ENCODE results near the gene UBC. TPM values are rescaled to one million over a fixed set of nuclear protein-coding genes. Genes with fewer than 3 reads are reported as not detected.

Gene UBC
- total and polyA plus RNA-seq, 2 of the 4 experiments (the other 2 are of a cell fraction), result 2,042 to 4,320 TPM

- peaks cover 11% of the 10 kb centered on the region for H3K4me1 ChIP-seq (ENCODE audit: control insufficient read depth, insufficient read depth, low read length)
- H3K27me3 ChIP-seq (ENCODE audit: control insufficient read depth, insufficient read depth, low read length), result no peaks in the 10 kb centered on the region
- peak overlapping the region; percentile 54 for H3K18ac ChIP-seq (ENCODE audit: low read depth, low read length)
- H3K9ac ChIP-seq (ENCODE audit: low read depth, low read length), result peak overlapping the region; percentile 99
- H3K14ac ChIP-seq (replicated peaks; ENCODE audit: low read depth, low read length), result peak overlapping the region; percentile 82
- ATAC-seq (ENCODE audit: low read depth), result peak; percentile 8
- peak overlapping the region; percentile 65 for H2BK15ac ChIP-seq (ENCODE audit: low read depth, low read length)
- H3K4me2 ChIP-seq (ENCODE audit: low read depth, low read length), result peak overlapping the region; percentile 69
- H2AK9ac ChIP-seq (replicated peaks; ENCODE audit: low read depth, low read length, poor library complexity), result peak overlapping the region; percentile 92
- no peak overlapping the region for H2AFZ ChIP-seq (replicated peaks; ENCODE audit: low read length, poor library complexity)
- H3K4me3 ChIP-seq (ENCODE audit: insufficient read depth, low read depth, low read length), result peak overlapping the region; percentile 0; the same call in 1 of the 2 replicates
- peak overlapping the region; percentile 60 for H4K5ac ChIP-seq (ENCODE audit: low read depth, low read length)
- H3K36me3 ChIP-seq (ENCODE audit: control insufficient read depth, insufficient read depth, low read length), result peaks cover 15% of the 10 kb centered on the region
- H2BK20ac ChIP-seq (ENCODE audit: low read depth, low read length), result peak overlapping the region; percentile 86
- peaks cover 15% of the 10 kb centered on the region for H3K9me1 ChIP-seq (ENCODE audit: insufficient read depth, low read length)
- H2BK120ac ChIP-seq (ENCODE audit: low read depth, low read length), result peak overlapping the region; percentile 100
- H4K8ac ChIP-seq (ENCODE audit: low read depth in 2 of 2, low read length in 2 of 2), result peak overlapping the region; percentile 47 to 85
- whole genome bisulfite sequencing, 2 experiments (ENCODE audit: extremely low coverage in 2 of 2, insufficient read length in 1 of 2), result no CpG with 5 or more reads among the region's 5 CpGs
- peaks cover 0 to 30% of the 10 kb centered on the region in 2 experiments; a peak in 2 of 4 replicates for H3K79me1 ChIP-seq (ENCODE audit: low read depth in 1 of 2, low read length in 2 of 2)
- H4K91ac ChIP-seq (ENCODE audit: insufficient read depth, low read depth, low read length), result peak overlapping the region; percentile 89
- CTCF ChIA-PET, result interaction anchor here (0.6 to 3.9 kb wide), 3 partner anchors 10 to 23 kb away, joined by 3 to 25 read pairs (median 4); no protein-coding TSS in a partner anchor
- H3K4ac ChIP-seq (ENCODE audit: low read depth, low read length), result peak overlapping the region; percentile 100
- in situ Hi-C loops (cut with MboI; ENCODE audit: low sequenced_read_pairs), result no loop called here
- no TSS peak for BruUV-seq (replicated peaks)
- intact Hi-C loops (cut with micrococcal nuclease), result no loop called here
- H3K56ac ChIP-seq (ENCODE audit: extremely low read depth, insufficient read depth, low read length), result peak overlapping the region; percentile 90
- peaks cover 28% of the 10 kb centered on the region for H4K20me1 ChIP-seq (ENCODE audit: insufficient read depth, low read length)
- H3K23ac ChIP-seq (ENCODE audit: low read depth, low read length), result peak overlapping the region; percentile 100
- POLR2A ChIA-PET (ENCODE audit: unreplicated experiment), result interaction anchor here (0.5 to 1.6 kb wide), 8 partner anchors 11 to 1285 kb away, joined by 3 to 12 read pairs (median 6); no protein-coding TSS in a partner anchor
- H3K9me3 ChIP-seq (ENCODE audit: control insufficient read depth, insufficient read depth, low read length), result no peaks in the 10 kb centered on the region
- peak; percentile 93 for DNase-seq
- dilution Hi-C loops (cut with HindIII; ENCODE audit: low sequenced_read_pairs, unreplicated experiment), result no loop called here
- H3K27ac ChIP-seq (ENCODE audit: insufficient read depth, low read length), result peak overlapping the region; percentile 88
- H2BK5ac ChIP-seq (ENCODE audit: low read depth, low read length, poor library complexity, severe bottlenecking), result peak overlapping the region; percentile 99
- H2AK5ac ChIP-seq (ENCODE audit: low read depth, low read length), result peak overlapping the region; percentile 75
- TF ChIP-seq CEBPB (IDR thresholded peaks at IDR 0.05; ENCODE audit: low read depth, low read length), result peak; percentile 73; the same call in 1 of the 2 replicates
- peak; percentile 58 for TF ChIP-seq MAFK (IDR thresholded peaks at IDR 0.05; ENCODE audit: low read depth, low read length)
- TF ChIP-seq BHLHE40 (IDR thresholded peaks at IDR 0.05; ENCODE audit: low read depth, low read length), result no peak
- 0 out of 2 replicates have a peak, but pooled peaks have one; percentile 9 for TF ChIP-seq CHD1 (IDR thresholded peaks at IDR 0.05; ENCODE audit: low read depth, low read length)
- TF ChIP-seq, protein P1, sequence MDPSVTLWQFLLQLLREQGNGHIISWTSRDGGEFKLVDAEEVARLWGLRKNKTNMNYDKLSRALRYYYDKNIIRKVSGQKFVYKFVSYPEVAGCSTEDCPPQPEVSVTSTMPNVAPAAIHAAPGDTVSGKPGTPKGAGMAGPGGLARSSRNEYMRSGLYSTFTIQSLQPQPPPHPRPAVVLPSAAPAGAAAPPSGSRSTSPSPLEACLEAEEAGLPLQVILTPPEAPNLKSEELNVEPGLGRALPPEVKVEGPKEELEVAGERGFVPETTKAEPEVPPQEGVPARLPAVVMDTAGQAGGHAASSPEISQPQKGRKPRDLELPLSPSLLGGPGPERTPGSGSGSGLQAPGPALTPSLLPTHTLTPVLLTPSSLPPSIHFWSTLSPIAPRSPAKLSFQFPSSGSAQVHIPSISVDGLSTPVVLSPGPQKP (IDR thresholded peaks at IDR 0.05; ENCODE audit: borderline replicate concordance, low read depth, low read length), result no peak
- TF ChIP-seq, protein P2, sequence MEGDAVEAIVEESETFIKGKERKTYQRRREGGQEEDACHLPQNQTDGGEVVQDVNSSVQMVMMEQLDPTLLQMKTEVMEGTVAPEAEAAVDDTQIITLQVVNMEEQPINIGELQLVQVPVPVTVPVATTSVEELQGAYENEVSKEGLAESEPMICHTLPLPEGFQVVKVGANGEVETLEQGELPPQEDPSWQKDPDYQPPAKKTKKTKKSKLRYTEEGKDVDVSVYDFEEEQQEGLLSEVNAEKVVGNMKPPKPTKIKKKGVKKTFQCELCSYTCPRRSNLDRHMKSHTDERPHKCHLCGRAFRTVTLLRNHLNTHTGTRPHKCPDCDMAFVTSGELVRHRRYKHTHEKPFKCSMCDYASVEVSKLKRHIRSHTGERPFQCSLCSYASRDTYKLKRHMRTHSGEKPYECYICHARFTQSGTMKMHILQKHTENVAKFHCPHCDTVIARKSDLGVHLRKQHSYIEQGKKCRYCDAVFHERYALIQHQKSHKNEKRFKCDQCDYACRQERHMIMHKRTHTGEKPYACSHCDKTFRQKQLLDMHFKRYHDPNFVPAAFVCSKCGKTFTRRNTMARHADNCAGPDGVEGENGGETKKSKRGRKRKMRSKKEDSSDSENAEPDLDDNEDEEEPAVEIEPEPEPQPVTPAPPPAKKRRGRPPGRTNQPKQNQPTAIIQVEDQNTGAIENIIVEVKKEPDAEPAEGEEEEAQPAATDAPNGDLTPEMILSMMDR (conservative IDR thresholded peaks at IDR 0.05; ENCODE audit: low read depth, low read length), result no peak
- TF ChIP-seq FOS (IDR thresholded peaks at IDR 0.05; ENCODE audit: low read depth, low read length), result peak; percentile 90
- TF ChIP-seq NFE2L2 (IDR thresholded peaks at IDR 0.05; ENCODE audit: low read depth, low read length), result peak; percentile 86
- no peak for TF ChIP-seq SMC3 (IDR thresholded peaks at IDR 0.05; ENCODE audit: low read depth, low read length)
- TF ChIP-seq POLR2A (IDR thresholded peaks at IDR 0.05; ENCODE audit: low read depth, low read length), result no peak; the same call in none of the 2 replicates
- TF ChIP-seq USF2 (IDR thresholded peaks at IDR 0.05; ENCODE audit: low read depth, low read length), result no peak
- TF ChIP-seq MAZ (IDR thresholded peaks at IDR 0.05; ENCODE audit: borderline replicate concordance, low read depth, low read length), result no peak
- no peak for TF ChIP-seq RAD21 (IDR thresholded peaks at IDR 0.05; ENCODE audit: low read length)
- no peak for TF ChIP-seq MXI1 (IDR thresholded peaks at IDR 0.05; ENCODE audit: borderline replicate concordance, low read depth, low read length)
Observed at GRCh38 chr12:124916374-124917134, 2.1 kb upstream of the UBC start.
